Thoracic aorta (tissue), 2 donors: ENCODE results near the gene NECTIN4. TPM values are rescaled to one million over a fixed set of nuclear protein-coding genes. Genes with fewer than 3 reads are reported as not detected.

ENCODE experiments used
- ATAC-seq: fragments of 150-250 bp; one replicate; pipeline ENCODE4 v1.8.0; 2017; ENCODE audit warnings: low read depth; ENCODE audit not compliant: insufficient number of reproducible peaks, low FRiP score
- DNase-seq: peaks from one replicate; pipeline ENCODE4 v3.0.0-alpha.2; 2020; ENCODE audit warnings: low spot score
- H3K27ac ChIP-seq, 2 donors: fragments of 200-600 bp; sonication (generic); 1 replicate in 1 of 2; 2 replicates in 1 of 2; pipeline ENCODE4 v1.5.1; 2016; ENCODE audit warnings: mild to moderate bottlenecking in 2 of 2, moderate library complexity in 2 of 2
- H3K27me3 ChIP-seq: fragments of 200-600 bp; sonication (generic); replicated peaks from 2 replicates; pipeline ENCODE4 v1.6.0; 2016; ENCODE audit warnings: mild to moderate bottlenecking; ENCODE audit not compliant: insufficient read depth
- H3K36me3 ChIP-seq: fragments of 200-600 bp; sonication (generic); one replicate; pipeline ENCODE4 v1.5.1; 2016
- H3K4me1 ChIP-seq, 2 donors: fragments of 200-600 bp; sonication (generic); 1 replicate in 1 of 2; 2 replicates in 1 of 2; pipeline versions ENCODE4 v1.5.1 to v1.6.0; 2016; ENCODE audit warnings: low read depth in 2 of 2, mild to moderate bottlenecking in 1 of 2; ENCODE audit not compliant: control insufficient read depth in 1 of 2
- H3K4me3 ChIP-seq: fragments of 200-600 bp; sonication (generic); 2 replicates; pipeline ENCODE4 v1.5.1; 2016; ENCODE audit warnings: mild to moderate bottlenecking
- H3K9me3 ChIP-seq: fragments of 200-600 bp; sonication (generic); 2 replicates; pipeline ENCODE4 v1.5.1; 2016
- CTCF ChIP-seq: fragments of 200-600 bp; sonication (generic); IDR thresholded peaks from one replicate; pipeline ENCODE4 v1.5.1; 2019; ENCODE audit warnings: antibody characterized with exemption
- total RNA-seq, 2 donors: library from RNA; depleted of rRNA; stranded (reverse); fragments of >200 nt; gene quantifications; one replicate each; pipeline versions ENCODE4 v1.1.0 to v1.2.3, GENCODE V29; 2016

Gene NECTIN4
- total RNA-seq, 2 donors from 2014 or later: 0.14 TPM; not detected in 1

- Histone ChIP-seq H3K36me3 (no peaks in the 10 kb centered on the region), H3K9me3 (no peaks in the 10 kb centered on the region), H3K4me1 (no peaks in the 10 kb centered on the region), H3K4me3 (no peak overlapping the region), H3K27me3 (no peaks in the 10 kb centered on the region), H3K27ac (no peak overlapping the region)
- ATAC-seq: no peak
- no peak for TF ChIP-seq CTCF
- no peak for DNase-seq
Observed at GRCh38 chr1:161061419-161061818, 27.9 kb downstream of the NECTIN4 start.

GRCh38 chr1:161059293-161059692 is 30.1 kb downstream of the NECTIN4 start:
- H3K27ac ChIP-seq: no peak overlapping the region
- H3K4me1 ChIP-seq: no peaks in the 10 kb centered on the region
- TF ChIP-seq CTCF: no peak
- no peaks in the 10 kb centered on the region for H3K36me3 ChIP-seq
- no peaks in the 10 kb centered on the region for H3K9me3 ChIP-seq
- H3K27me3 ChIP-seq: no peaks in the 10 kb centered on the region
- DNase-seq (no peak), ATAC-seq (no peak)
- no peak overlapping the region for H3K4me3 ChIP-seq

GRCh38 chr1:161054805-161055204 is 34.6 kb downstream of the NECTIN4 start:
- no peaks in the 10 kb centered on the region for H3K27me3 ChIP-seq
- H3K36me3 ChIP-seq: no peaks in the 10 kb centered on the region
- no peak for DNase-seq
- no peak overlapping the region for H3K4me3 ChIP-seq
- no peak overlapping the region for H3K27ac ChIP-seq
- no peaks in the 10 kb centered on the region for H3K4me1 ChIP-seq
- H3K9me3 ChIP-seq: no peaks in the 10 kb centered on the region
- TF ChIP-seq CTCF: no peak
- ATAC-seq: no peak

- no peak for TF ChIP-seq CTCF
- DNase-seq: no peak
- no peaks in the 10 kb centered on the region for H3K27me3 ChIP-seq
Observed at GRCh38 chr1:161054232-161054631, 35.1 kb downstream of the NECTIN4 start.

GRCh38 chr1:161052899-161053298 is 36.5 kb downstream of the NECTIN4 start:
- no peaks in the 10 kb centered on the region for H3K9me3 ChIP-seq
- H3K27me3 ChIP-seq: no peaks in the 10 kb centered on the region
- TF ChIP-seq CTCF: no peak
- no peaks in the 10 kb centered on the region for H3K4me1 ChIP-seq
- no peak overlapping the region for H3K4me3 ChIP-seq
- no peaks in the 10 kb centered on the region for H3K36me3 ChIP-seq
- no peak overlapping the region for H3K27ac ChIP-seq
- no peak for ATAC-seq
- no peak for DNase-seq

More at GRCh38 chr1:161054232-161054631, 35.1 kb downstream of the NECTIN4 start:
- Histone ChIP-seq H3K4me1 (no peaks in the 10 kb centered on the region), H3K36me3 (no peaks in the 10 kb centered on the region), H3K4me3 (no peak overlapping the region), H3K9me3 (no peaks in the 10 kb centered on the region), H3K27ac (no peak overlapping the region)
- no peak for ATAC-seq
